Fibroblast of lung (primary cell): ENCODE measurements around the gene CACNB2.

Source experiments
- EZH2 ChIP-seq: IDR thresholded peaks from 2 replicates; pipeline ENCODE4 v1.5.1; 2012; ENCODE audit warnings: low read length, control low read depth, mild to moderate bottlenecking; ENCODE audit errors: missing control alignments
- TF ChIP-seq, protein P1 (sequence below), 2 donors: IDR thresholded peaks in 1 of 2; conservative IDR thresholded peaks in 1 of 2; 1 replicate in 1 of 2; 2 replicates in 1 of 2; pipeline ENCODE4 v1.5.1; 2011 to 2012; ENCODE audit warnings: low read length in 2 of 2, control low read depth in 1 of 2, inconsistent platforms in 1 of 2, low read depth in 1 of 2, mild to moderate bottlenecking in 1 of 2

DNA sequence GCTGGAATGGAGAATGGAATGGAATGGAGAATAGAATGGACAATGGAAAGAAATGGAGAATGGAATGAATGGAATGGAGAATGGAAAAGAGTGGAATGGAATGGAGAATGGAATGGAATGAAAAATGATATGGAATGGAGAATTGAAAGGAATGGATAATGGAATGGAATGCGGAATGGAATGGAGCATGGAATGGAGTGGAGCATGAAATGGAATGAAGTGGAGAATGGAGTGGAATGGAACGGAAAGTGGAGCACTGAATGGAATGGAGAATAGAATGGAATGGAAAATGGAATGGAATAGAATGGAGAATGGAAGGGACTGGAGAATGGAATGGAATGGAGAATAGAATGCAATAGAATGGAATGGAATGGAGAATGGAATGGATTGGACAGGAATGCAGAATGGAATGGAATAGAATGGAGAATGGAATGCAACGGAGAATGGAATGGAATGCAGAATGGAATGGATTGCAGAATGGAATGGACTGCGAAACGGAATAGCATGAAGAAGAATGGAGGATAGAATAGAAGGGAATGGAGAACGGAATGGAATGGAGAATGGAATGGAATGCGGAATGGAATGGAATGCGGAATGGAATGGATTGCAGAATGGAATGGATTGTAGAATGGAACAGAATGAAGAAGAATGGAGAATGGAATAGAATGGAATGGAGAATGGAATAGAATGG lies 421.8 kb downstream of the CACNB2 start:
- no peak for TF ChIP-seq EZH2
- TF ChIP-seq, protein P1, sequence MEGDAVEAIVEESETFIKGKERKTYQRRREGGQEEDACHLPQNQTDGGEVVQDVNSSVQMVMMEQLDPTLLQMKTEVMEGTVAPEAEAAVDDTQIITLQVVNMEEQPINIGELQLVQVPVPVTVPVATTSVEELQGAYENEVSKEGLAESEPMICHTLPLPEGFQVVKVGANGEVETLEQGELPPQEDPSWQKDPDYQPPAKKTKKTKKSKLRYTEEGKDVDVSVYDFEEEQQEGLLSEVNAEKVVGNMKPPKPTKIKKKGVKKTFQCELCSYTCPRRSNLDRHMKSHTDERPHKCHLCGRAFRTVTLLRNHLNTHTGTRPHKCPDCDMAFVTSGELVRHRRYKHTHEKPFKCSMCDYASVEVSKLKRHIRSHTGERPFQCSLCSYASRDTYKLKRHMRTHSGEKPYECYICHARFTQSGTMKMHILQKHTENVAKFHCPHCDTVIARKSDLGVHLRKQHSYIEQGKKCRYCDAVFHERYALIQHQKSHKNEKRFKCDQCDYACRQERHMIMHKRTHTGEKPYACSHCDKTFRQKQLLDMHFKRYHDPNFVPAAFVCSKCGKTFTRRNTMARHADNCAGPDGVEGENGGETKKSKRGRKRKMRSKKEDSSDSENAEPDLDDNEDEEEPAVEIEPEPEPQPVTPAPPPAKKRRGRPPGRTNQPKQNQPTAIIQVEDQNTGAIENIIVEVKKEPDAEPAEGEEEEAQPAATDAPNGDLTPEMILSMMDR (conservative IDR thresholded peaks at IDR 0.05 in 1 of 2, IDR thresholded peaks at IDR 0.05 in 1 of 2; ENCODE audit: low read depth in 1 of 2, low read length in 2 of 2) = no peak
